HFF-Myc (cell line): Measurements from ENCODE around the gene OPHN1.

Experiments
- DNase-seq: peaks from one replicate; pipeline ENCODE4 v3.0.0-alpha.2; 2011; ENCODE audit warnings: low read depth; ENCODE audit errors: extremely low read depth
- H3K4me3 ChIP-seq: replicated peaks from 2 replicates; pipeline ENCODE4 v1.5.1; 2011; ENCODE audit warnings: low read depth, mild to moderate bottlenecking, control low read depth, low read length
- TF ChIP-seq, protein P1 (sequence below): IDR thresholded peaks from 2 replicates; pipeline ENCODE4 v1.5.1; 2012; ENCODE audit warnings: mild to moderate bottlenecking, low read depth, low read length, control low read depth; ENCODE audit errors: missing control alignments

Gene OPHN1

GRCh38 chrX:68061206-68061535 lies 372.1 kb downstream of the OPHN1 start:
- no peak for DNase-seq
- TF ChIP-seq, protein P1, sequence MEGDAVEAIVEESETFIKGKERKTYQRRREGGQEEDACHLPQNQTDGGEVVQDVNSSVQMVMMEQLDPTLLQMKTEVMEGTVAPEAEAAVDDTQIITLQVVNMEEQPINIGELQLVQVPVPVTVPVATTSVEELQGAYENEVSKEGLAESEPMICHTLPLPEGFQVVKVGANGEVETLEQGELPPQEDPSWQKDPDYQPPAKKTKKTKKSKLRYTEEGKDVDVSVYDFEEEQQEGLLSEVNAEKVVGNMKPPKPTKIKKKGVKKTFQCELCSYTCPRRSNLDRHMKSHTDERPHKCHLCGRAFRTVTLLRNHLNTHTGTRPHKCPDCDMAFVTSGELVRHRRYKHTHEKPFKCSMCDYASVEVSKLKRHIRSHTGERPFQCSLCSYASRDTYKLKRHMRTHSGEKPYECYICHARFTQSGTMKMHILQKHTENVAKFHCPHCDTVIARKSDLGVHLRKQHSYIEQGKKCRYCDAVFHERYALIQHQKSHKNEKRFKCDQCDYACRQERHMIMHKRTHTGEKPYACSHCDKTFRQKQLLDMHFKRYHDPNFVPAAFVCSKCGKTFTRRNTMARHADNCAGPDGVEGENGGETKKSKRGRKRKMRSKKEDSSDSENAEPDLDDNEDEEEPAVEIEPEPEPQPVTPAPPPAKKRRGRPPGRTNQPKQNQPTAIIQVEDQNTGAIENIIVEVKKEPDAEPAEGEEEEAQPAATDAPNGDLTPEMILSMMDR = no peak
- H3K4me3 ChIP-seq = no peak overlapping the region

GRCh38 chrX:68060506-68061205 lies 372.6 kb downstream of the OPHN1 start:
- DNase-seq = no peak
- TF ChIP-seq, protein P1 = no peak
- no peak overlapping the region for H3K4me3 ChIP-seq

DNA sequence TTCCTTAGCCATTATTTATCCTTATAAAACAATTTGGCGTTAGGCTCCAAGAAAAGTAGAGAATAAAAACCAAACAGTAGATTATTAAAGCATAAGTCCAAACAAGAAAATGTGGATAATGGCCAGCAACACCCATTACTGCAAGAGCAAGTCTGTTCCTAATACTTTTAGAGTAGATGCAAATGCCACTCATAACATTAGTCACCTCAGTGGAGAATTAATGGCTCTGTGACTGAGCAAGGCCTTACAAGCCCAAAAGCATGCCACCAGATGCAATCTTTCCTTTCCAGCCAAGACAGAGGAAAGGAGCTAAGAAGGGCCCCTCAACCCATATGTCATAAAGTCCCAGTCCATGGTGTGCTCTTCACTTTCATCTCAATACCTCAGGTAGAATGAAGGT lies 373.8 kb downstream of the OPHN1 start:
- no peak for DNase-seq
- H3K4me3 ChIP-seq = no peak overlapping the region
- TF ChIP-seq, protein P1 = no peak

DNA sequence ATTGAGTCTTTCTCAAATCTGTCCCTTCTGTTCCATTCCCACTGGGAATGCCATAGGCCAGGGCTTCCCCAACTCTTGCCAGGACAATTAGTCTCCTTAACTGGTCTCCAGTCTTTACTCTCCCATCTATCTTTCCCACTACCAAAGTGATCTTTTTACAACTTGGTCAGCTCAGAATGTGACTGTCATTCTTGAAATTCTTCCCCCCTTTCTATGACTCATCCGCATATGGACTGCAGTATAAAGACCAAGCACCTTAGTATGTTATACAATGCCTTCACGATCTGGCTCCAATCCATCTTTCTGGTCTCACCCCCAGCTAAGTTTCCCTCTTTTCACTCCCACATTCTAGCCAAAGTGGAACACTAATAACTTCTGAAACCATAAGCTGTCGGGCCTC lies 383.8 kb downstream of the OPHN1 start:
- H3K4me3 ChIP-seq = no peak overlapping the region
- no peak for DNase-seq
- TF ChIP-seq, protein P1 = no peak

DNA sequence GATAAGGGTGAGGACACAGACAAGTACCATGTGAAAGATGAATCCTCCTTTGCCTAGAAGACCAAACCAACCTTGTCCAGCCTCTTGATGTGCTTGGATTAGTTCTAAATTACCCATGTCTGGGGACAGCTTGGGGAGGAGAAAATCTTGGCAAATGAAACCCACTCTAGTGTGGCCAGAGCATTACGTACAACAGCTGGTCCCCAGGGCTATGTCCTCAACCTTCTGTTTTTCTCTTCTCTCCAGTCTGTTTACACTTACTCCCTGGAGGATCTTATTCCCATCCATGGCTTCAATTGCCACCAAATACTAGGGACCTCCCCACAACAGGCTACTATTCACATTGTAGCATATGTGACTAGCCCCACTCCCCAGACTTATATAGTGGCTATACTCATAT lies 384.5 kb downstream of the OPHN1 start:
- TF ChIP-seq, protein P1 = no peak
- DNase-seq = no peak
- H3K4me3 ChIP-seq = no peak overlapping the region

- no peak for DNase-seq
- no peak overlapping the region for H3K4me3 ChIP-seq
- TF ChIP-seq, protein P1 = no peak
Observed at GRCh38 chrX:68045008-68045577, 388.2 kb downstream of the OPHN1 start.
